Measurements from ENCODE around the gene OXLD1.
A peak's percentile ranks its signal among the peaks of the same experiment; 100 is the strongest.

Gene OXLD1

DNA sequence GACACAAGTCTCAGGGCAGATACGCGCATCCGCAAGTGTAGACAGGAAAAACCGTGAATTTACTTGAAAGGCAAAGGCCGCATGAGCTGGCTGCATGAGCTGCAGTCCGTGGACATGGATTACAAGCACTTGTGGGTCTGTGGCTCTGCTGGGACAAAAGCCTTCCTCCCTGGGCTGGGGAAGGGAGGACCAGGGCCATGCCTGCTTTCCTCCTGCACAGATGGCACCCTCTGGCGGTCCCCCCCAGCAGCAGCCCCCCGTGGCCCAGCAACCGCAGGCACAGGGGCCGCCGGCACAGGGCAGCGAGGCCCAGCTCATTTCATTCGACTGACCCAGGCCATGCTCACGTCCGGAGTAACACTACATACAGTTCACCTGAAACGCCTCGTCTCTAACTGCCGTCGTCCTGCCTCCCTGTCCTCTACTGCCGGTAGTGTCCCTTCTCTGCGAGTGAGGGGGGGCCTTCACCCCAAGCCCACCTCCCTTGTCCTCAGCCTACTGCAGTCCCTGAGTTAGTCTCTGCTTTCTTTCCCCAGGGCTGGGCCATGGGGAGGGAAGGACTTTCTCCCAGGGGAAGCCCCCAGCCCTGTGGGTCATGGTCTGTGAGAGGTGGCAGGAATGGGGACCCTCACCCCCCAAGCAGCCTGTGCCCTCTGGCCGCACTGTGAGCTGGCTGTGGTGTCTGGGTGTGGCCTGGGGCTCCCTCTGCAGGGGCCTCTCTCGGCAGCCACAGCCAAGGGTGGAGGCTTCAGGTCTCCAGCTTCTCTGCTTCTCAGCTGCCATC lies 35.1 kb upstream of the OXLD1 start:
- no peak for DNase-seq

DNA sequence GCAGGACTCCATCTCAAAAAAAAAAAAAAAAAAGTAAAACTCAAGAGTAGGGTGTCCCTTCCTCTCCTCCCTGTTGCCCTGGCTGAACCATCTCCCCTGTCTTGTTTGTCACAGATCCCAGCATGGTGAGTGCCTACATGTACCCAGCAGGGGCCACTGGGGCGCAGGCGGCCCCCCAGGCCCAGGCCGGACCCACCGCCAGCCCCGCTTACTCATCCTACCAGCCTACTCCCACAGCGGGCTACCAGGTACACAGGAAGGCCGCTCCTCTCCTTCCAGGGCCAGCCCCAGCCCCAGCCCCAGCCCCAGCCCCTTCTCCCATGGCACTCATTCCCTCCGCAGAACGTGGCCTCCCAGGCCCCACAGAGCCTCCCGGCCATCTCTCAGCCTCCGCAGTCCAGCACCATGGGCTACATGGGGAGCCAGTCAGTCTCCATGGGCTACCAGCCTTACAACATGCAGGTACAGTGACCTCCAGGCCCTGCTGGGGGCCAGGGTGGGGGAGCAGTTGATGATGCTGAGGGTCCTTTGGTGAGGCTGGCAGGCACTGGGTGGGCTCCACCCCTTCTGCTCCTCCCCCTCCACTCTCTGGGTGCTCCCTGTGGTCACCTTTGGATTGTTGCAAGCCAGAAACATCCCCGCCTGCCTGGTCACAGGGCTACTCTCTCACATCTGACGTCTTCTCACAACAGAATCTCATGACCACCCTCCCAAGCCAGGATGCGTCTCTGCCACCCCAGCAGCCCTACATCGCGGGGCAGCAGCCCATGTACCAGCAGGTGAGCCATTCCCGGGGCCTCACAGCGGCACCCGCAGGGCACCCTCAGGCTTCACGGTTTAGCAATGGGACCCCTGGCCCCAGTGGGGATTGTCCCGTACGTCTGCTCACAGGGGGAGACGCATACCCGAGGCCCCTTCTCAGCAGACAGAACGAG lies 34.2 kb upstream of the OXLD1 start:
- no peak for DNase-seq

- no peak for DNase-seq
Observed at GRCh38 chr17:81697261-81698044, 31.0 kb upstream of the OXLD1 start.

- DNase-seq = no peak
Observed at GRCh38 chr17:81696218-81696941, 30.0 kb upstream of the OXLD1 start.

DNA sequence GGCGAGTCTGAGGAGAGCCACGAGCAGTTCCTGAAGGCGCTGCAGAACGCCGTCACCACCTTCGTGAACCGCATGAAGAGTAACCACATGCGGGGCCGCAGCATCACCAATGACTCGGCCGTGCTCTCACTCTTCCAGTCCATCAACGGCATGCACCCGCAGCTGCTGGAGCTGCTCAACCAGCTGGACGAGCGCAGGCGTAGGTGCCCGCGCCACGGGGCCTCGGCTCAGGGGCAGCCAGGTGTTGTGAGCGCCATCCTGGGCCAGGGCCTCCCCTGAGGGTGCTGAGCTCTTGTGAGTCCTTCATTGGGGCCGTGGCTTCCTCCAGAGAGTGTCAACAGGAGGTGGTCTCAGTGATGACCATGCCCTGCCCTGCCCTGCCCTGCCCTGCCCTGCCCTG lies 29.4 kb upstream of the OXLD1 start:
- DNase-seq = no peak

- DNase-seq = no peak
Observed at GRCh38 chr17:81695211-81695610, 28.8 kb upstream of the OXLD1 start.

GRCh38 chr17:81694810-81695209 lies 28.4 kb upstream of the OXLD1 start:
- no peak for DNase-seq

DNA sequence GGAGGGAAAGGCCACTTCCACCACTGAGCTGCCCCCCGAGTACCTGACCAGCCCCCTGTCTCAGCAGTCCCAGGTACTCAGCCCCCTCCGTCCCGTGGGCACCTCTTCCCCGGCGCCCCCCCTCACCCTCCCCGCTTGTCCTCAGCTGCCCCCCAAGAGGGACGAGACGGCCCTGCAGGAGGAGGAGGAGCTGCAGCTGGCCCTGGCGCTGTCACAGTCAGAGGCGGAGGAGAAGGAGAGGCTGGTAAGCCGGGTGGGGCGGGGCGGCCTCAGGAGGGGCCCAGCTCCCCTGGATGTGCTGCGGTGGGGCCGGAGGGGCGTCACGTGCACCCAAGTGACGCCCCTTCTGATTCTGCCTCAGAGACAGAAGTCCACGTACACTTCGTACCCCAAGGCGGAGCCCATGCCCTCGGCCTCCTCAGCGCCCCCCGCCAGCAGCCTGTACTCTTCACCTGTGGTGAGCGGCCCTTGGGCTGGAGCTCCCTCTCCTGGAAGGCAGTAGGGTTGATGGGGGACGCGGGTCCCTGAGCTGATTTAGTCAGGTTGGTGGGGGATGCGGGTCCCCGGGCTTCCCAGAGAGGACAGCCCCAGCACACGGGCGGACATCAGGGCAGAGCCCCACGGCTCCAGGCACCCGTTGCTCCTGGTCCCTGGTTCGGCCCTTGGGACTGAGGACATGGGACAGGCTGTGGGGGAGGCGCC lies 27.3 kb upstream of the OXLD1 start:
- DNase-seq = no peak

- DNase-seq = no peak
Observed at GRCh38 chr17:81691608-81692007, 25.2 kb upstream of the OXLD1 start.

GRCh38 chr17:81691196-81691595 lies 24.8 kb upstream of the OXLD1 start:
- no peak for DNase-seq

GRCh38 chr17:81690549-81690948 lies 24.1 kb upstream of the OXLD1 start:
- DNase-seq = no peak

GRCh38 chr17:81690066-81690465 lies 23.7 kb upstream of the OXLD1 start:
- DNase-seq = no peak

DNA sequence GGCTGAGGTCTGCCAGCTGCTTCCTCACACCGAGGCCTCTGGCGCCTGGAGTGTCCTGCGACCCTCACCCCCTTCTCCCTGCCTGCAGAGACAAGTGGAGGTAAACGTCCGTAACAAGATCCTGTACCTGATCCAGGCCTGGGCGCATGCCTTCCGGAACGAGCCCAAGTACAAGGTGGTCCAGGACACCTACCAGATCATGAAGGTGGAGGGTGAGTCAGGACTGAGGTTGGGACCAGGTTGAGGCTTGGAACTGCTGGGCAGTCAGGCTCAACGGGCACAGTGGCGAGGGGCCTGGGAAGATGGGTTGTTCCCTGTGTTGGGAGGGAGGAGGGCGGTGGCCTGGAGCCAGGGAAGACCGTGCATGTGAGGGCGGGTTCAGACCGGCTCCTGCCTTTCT lies 22.2 kb upstream of the OXLD1 start:
- no peak for DNase-seq

DNA sequence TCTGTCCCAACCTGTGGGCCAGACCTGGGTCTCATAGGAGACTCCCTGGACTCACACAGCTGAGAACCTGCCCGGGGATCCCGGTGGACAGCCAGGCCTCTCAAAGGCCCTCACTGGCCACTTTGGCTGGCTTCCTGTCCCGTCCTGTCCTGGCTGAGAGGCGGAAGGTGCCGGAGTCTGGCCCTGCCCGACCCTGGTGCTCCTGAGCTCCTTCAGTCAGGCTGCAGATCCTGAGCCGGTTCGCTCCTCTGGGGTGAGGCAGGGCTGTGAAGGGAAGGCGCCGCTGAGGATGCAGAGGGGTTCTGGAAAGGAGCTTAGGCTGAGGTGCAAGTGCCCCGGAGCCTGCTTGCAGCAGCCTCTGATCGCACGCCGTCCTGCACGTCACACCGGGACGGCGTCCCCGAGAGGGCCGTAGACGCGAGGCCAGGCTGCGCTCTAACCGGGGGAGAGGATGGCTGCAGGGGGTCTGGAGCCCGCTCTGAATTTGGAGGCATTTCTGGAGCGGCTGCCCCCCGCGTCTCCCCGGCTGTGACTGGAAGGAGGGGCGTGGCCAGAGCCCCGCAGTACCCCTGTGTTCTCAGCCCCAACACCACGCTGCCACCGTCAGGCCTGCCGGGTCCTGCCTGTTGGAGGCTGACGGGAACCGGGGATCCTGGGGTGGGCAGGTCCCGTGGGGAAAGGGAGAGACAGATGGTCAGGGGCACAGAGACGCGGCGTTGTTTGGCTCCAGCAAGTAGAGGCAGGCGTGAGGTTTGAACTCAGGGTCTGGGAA lies 21.6 kb upstream of the OXLD1 start:
- DNase-seq = no peak

DNA sequence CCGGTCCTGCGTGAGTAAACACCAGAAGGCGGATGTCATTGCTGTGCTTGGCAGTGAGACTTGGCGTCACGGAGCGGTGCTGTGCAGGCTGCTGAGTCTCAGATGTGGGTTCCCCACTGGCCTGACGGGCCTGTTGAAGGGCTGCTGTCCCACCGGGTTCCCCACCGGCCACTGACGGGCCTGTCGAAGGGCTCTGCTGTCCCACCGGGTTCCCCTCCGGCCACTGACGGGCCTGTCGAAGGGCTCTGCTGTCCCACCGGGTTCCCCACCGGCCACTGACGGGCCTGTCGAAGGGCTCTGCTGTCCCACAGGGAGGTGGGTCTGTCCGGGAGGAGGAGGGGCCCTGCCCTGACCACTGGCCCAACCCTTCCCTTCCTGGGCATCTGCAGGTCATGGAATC lies 20.2 kb upstream of the OXLD1 start:
- DNase-seq = no peak

DNA sequence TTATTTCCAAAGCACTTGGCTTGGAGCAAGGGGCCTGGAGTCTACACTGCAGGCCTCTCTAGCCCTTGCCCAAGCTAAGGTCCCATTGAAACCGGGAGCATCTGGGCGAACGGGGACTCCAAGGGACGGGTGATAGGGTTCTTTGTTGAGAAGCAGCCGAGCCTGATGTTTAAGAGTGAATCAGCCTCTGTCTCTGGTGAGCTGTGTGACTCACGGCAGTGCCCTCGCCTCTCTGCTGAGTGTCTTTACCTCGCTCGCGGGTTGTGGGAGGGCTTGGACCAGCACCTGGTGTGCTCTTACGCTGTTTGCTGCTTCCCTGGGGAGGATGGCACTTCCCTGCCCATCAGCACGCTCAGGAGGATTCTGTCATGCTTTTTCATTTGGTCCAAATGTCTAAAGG lies 18.7 kb upstream of the OXLD1 start:
- no peak for DNase-seq

DNA sequence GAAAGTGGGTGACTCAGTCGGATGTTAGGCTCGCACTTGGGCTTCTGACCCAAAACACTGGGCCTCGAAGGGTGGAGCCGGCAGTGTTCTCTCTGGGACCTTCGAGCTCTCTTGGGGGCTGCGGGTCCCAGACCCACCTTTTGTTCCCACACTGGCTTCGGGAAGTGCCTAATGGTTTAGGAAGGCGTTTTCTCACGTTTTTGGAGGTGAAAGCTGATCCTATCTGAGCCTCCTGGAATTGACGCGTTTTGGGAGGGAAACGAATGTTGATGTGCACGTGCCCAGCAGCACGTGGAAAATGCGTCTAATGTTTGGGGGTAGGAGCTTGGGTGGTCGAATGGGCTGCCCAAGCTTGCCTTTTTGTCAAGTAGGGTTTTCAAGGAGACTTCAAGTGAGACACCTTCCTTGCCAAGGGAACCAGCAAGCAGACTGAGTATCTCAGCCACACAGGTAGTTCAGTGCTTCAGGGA lies 18.1 kb upstream of the OXLD1 start:
- no peak for DNase-seq

DNA sequence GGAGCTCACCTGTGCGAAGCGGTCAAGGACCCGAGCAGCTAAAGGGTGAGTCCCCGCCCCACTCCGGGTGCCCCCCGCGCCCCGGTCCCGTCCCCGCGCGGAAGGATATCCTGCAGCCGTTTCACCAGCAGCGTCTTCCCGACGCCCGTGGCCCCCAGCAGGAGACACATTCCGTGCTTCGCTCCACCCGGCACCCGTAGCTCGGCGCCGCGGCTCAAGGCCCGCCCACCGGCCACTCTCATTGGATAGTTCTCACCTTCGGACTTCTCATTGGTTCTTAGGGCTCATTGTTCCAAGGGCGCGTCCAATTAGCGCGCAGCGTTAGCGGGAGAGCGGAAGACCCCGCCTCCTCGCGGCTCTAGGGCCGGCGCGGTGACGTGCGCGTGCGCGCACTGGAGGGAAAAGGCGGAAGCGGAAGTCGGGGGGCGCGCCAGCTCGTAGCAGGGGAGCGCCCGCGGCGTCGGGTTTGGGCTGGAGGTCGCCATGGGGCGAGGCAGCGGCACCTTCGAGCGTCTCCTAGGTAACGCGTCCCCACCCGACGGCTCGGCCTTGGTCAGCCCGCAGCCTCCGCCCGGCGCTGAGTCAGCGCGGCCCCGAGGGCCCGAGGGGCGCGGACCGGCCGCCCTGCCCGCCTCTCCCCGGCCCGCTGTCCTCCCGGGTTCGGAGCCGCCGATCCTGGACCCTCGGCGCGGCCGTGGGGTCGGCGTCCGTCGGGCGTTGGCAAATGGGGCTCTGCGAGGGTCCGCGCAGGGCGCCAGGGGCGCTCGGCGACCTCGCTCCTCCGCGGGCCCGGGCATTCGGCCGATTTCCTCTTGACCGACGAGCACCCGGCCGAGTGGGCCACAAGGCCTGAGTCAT lies 17.4 kb upstream of the OXLD1 start, which contains the start of the genes ARL16 and HGS:
Gene ARL16 (minus strand): TSS at position 214 of the 858 bp plus-strand sequence. CDS start 44 bp downstream, at position 170.
Gene HGS (plus strand): TSS at position 428 of the 858 bp plus-strand sequence. CDS start 56 bp downstream, at position 484.
- DNase-seq = peak; percentile 99 to 100

- no peak for DNase-seq
Observed at GRCh38 chr17:81683208-81683583, 16.8 kb upstream of the OXLD1 start.

Measured in AML-193 (cell line).